GM21447 (cell line): ENCODE data around the gene NR4A3.
A peak's percentile ranks its signal among the peaks of the same experiment; 100 is the strongest.
"Not testable (repeated sequence)": the region's sequence is repeated elsewhere in the genome, so short reads cannot be mapped to it uniquely, and the experiment has no call there.

ENCODE experiments used
- ATAC-seq: cut with Tn5 transposase; IDR thresholded peaks from one replicate; pipeline ENCODE4 v1.9.1; 2021; ENCODE audit not compliant: unreplicated experiment

The NR4A3 gene

GRCh38 chr9:99832558-99832864 lies 10.8 kb downstream of the NR4A3 start:
- no peak for ATAC-seq

GRCh38 chr9:99833735-99834134 lies 12.1 kb downstream of the NR4A3 start:
- ATAC-seq: no peak

- ATAC-seq: no peak
Measured at GRCh38 chr9:99834474-99834873, 12.8 kb downstream of the NR4A3 start.

- ATAC-seq: no peak
Measured at GRCh38 chr9:99835142-99835541, 13.5 kb downstream of the NR4A3 start.

- no peak for ATAC-seq
Measured at GRCh38 chr9:99835581-99835980, 13.9 kb downstream of the NR4A3 start.

- ATAC-seq: no peak
Measured at GRCh38 chr9:99840072-99840471, 18.4 kb downstream of the NR4A3 start.

- no peak for ATAC-seq
Measured at GRCh38 chr9:99845063-99845462, 23.4 kb downstream of the NR4A3 start.

- ATAC-seq: no peak
Measured at GRCh38 chr9:99848447-99848846, 26.8 kb downstream of the NR4A3 start.

GRCh38 chr9:99850736-99851499 lies 29.2 kb downstream of the NR4A3 start:
- peak; percentile 14 for ATAC-seq

- peak; percentile 84 for ATAC-seq
Measured at GRCh38 chr9:99851500-99851822, 29.8 kb downstream of the NR4A3 start.

GRCh38 chr9:99852617-99853016 lies 30.9 kb downstream of the NR4A3 start:
- ATAC-seq: peak; percentile 76

- no peak for ATAC-seq
Measured at GRCh38 chr9:99855467-99856176, 33.9 kb downstream of the NR4A3 start.

- ATAC-seq: not testable (repeated sequence)
Measured at GRCh38 chr9:99857576-99857975, 35.9 kb downstream of the NR4A3 start.

GRCh38 chr9:99858087-99858486 lies 36.4 kb downstream of the NR4A3 start:
- ATAC-seq: no peak

GRCh38 chr9:99859243-99859980 lies 37.7 kb downstream of the NR4A3 start:
- no peak for ATAC-seq

GRCh38 chr9:99860266-99860665 lies 38.6 kb downstream of the NR4A3 start:
- no peak for ATAC-seq

- ATAC-seq: no peak
Measured at GRCh38 chr9:99863955-99864354, 42.3 kb downstream of the NR4A3 start.

GRCh38 chr9:99866398-99866797 lies 44.7 kb downstream of the NR4A3 start:
- no peak for ATAC-seq

GRCh38 chr9:99867536-99867935 lies 45.9 kb downstream of the NR4A3 start:
- ATAC-seq: no peak

- ATAC-seq: peak; percentile 71
Measured at GRCh38 chr9:99867968-99868367, 46.3 kb downstream of the NR4A3 start.

- peak; percentile 74 for ATAC-seq
Measured at GRCh38 chr9:99868845-99869244, 47.2 kb downstream of the NR4A3 start.

- no peak for ATAC-seq
Measured at GRCh38 chr9:99870126-99870525, 48.4 kb downstream of the NR4A3 start.
